Middle frontal gyrus (tissue), 1 donor: Measurements from ENCODE around the gene CDH4.

ENCODE experiments used
- DNase-seq: peaks from one replicate; pipeline ENCODE4 v3.0.0-alpha.2; 2015; ENCODE audit warnings: low spot score; ENCODE audit errors: extremely low spot score

CDH4 gene

DNA sequence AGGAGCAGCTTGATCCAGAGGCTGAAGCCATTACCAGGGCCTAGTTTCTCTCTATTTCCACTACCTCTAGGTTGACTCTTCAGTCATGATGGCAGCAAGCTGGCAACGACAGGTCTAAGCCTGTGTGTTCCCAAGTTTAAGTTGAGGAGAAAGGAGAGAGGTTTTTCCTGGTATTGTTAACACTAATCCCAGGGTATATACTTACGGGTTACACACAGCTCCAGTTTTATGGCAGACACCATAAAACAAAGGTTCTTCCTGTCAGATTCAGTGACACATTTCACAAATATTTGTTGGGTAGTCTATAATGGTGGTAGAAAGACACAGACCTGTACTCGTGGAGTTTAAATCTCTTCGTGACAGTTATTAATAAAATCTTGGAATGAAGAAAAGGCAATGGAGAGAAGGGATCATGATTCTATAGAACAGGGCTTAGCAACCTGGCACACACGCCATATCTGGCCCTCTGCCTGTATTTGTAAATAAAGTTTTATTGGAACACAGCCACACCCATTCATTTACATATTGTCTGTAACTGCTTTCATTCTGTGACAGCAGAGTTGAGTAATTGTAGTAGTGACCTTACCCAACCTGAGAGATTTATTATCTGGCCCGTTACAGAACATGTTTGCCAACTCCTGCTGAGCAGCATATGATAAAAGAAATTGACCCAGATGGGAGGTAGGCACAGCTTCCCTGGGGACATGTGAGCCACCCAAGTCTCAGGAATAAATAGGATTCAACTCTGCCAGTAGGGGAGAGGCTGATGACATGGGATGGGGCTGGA is 323.3 kb downstream of the CDH4 start:
- DNase-seq, result no peak

DNA sequence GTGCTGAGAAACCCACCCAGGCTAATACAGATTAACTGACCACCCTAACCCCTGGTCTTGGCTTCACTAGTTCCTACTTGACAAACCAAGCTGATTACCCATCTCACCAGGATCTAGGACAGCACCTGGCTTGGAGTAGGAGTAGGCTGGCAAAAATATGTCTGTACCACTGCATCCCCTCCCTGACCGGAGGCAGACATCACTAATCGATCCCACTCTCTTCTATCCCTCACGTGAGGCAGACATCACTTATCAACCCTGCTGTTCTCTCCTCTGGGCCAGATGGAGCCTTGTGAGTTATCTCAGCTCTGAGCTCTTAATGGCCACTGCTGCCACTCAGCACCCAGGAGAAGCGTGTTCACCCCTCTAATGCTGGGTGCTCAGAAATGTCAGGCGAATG is 324.3 kb downstream of the CDH4 start:
- DNase-seq, result no peak

DNA sequence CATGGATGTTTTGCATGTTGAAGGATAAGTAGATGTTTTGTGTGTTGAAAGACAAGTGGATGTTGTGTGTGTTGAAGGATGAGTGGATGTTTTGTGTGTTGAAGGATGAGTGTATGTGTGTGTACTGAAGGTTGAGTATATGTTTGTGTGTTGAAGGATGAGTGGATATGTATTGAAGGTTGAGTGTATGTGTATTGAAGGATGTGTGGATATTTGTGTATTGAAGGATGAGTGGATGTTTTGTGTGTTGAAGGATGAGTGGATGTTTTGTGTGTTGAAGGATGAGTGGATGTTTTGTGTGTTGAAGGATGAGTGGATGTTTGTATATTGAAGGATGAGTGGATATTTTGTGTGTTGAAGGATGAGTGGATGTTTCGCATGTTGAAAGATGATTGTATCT is 325.0 kb downstream of the CDH4 start:
- DNase-seq, result no peak

DNA sequence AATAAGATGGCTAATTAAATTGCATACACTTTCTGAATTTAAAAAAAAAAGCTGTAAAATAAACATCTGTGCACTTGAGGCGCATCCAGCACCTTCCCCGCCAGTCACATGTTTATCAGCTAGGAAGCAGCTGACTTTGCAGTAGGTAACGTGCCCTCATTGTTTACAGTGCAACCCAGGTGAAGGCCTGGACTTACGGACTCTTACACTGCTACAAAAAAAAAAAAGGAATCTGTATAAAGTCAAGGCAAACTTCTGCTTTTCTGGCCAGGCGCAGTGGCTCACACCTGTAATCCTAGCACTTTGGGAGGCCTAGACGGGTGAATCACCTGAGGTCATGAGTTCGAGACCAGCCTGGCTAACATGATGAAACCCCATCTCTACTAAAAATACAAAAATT is 327.8 kb downstream of the CDH4 start:
- DNase-seq, result no peak

DNA sequence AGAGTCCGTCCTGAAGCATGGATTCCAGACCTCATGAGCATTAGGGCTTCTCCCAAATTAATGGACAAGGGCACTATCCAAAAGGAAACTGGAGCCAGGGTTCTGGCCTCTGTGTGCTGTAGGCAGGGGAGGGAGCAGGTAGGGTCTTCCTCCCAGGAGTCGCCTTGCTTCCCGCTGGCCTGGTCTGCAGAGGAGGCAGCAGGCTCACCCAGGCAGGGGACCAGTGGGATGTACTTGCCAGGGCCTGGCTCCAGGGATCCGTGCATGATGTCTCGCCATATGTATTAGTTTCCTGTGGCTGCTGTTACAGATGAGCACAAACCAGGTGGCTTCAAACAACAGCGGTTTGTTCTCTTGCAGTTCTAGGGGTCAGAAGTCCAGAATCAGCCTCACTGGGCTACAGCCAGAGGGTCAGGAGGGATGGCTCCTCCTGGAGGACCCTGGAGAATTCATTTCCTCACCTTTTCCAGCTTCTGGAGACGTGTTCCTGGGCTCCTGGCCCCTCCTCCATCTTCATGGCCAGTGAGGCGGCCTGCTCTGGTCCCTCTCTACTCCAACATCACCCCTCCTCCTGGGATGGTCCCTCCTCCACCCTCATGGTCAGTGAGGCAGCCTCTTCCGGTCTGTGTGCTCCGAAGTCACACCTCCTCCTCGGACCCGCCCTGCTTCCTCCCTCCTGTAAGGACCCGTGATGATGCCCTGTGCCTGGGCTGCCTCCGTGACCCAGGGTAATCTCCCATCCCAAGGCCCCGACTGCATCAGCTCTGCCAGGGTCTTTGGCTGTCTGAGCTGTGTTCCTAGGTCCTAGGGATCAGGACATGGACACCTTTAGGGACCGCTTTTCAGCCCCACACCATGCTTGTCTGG is 329.1 kb downstream of the CDH4 start:
- no peak for DNase-seq

DNA sequence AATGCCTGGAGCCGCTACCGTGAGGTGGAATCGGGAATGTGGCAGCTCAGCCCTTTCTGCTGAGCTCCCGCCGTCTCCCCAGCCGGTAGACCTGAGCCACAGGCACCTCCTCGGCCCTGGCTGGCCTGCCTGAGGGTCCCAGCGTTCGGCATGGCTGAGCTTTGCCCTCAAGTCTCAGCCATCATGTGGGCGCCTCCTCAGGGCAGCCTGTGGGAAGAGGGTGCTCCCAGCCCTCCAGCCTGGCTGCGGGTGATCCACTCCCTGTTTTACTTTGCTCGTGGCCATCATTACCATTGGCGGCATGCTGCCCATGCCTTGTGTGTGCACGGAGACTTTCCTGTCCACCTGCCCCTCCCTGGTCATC is 329.7 kb downstream of the CDH4 start:
- no peak for DNase-seq

DNA sequence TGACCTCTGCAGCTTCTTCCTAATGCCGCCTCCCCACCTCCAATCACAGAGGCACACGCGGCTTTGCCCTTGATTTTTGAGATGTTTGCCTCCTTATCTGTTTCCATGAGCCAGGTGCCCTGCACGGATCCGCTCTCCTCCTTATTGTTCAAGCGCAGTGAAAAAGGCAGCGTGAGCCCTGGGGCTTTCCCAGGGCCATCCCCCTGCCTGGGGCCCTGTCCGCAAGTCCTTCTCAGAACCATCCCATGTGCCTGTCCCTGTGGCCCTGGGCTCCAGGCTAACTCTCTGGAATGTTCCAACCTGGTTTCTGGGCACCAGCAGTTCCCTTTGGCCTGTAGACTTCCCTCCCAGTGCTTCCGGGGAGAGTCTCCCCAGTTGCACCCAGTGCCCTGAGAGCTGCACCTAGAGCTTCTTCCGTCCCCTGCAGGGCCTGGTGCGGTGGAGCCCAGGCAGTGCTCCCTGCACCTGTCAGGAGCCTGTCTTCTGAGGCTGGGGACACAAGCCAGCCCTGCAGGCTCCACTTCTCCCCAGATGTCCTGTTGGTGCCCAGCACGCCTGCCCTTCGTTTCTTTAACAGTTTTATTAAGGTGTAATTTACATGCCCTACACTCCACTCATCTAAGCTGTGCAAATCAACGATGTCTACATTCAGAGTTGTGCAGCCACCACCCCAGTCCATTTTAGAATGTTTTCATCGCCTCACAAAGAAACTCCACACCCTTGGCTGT is 330.3 kb downstream of the CDH4 start:
- no peak for DNase-seq

DNA sequence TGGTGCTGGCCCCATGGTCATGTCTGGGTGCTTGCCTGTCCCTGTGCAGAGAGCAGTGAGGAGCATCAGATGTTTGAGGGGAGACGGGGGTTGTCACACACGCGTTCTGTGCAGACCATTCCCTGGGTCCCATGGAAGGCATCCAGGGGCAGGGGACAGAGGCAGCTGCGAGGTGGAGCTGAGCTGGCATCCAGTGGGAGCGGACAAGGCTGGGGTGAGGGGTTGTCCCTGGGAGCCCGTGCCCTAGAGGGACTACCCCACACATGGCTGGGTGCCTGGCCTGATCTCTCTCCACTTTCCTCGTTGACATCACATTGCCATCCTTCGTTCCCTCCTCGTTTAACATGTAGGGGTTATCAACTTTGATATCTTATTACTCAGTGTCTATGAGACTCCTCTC is 331.3 kb downstream of the CDH4 start:
- DNase-seq, result no peak

DNA sequence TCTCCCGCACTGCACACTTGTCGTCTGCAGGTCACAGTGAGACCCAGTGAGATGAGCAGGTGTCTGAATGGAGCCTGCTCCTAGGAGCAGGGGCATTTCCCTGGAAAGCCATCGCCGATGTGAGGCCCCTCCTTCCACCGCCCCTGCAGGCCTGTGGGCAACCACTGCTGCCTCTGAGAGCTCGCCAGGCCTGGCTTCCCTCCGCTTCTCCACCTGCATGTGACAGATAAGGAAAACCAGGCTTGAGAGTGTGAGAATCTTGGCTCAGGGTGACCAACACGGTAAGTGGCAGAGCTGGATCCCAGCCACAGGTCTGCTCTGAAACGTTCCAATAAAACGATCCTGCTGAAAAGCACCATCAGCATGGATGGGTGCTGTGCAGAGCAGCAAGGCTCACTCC is 332.8 kb downstream of the CDH4 start:
- no peak for DNase-seq

DNA sequence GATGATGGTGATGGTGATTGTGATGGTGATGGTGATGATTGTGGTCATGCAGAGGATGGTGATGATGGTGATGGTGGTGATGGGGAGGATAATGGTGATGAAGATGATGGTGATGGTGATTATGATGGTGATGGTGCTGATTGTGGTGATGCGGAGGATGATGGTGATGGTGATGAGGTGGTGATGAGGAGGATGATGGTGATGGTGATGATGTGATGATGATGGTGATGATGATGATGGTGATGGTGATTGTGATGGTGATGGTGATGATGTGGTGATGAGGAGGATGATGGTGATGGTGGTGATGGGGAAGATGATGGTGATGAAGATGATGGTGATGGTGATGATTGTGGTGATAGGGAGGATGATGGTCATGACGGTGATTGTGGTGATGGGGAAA is 333.7 kb downstream of the CDH4 start:
- DNase-seq, result no peak

DNA sequence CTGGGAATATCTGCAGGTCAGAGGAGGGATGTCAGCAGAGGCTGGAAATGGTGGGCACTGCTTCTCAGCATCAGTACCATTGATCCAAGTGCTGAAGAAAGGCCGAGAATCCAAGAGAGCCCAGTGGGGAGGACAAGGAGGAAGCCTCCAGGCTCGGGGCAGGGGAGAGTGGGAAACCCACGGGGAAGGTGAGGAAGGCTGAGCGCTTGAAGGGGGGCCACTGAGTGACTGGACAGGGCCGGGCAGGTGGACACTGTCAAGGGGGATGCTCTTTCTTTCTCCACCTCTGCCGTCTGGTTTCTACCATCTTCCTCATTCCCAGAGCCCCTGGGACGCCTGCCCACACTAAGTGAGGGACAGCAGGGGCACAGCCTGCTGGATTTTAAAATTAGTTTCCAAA is 335.0 kb downstream of the CDH4 start:
- no peak for DNase-seq

DNA sequence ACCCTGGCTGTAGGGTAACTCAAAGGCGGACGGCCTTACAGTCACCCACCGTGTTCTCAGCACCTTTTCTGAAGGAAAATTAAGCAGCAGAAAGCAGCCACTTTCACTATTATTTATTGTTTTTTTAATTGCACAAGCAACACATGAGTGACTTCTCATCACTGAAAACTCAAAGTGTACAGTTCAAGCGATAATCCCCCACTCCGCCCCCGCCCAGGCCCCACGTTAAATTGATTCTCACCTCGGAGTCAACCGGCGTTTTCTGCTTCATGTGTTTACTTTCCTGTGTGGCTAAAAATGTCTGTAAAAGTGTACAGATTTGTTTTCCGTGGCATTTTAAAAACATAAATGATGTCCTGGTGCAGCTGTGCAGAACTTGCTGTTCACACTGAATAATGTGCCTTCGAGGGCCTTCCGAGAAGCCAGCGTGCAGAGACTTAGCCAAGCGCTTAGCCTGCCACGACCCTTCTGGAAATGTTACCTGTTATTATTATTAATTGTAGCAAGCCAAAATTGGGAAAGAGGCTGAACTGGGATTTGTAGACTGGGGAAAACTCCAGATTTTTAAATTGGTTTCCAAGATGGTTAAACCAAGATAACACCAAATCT is 335.7 kb downstream of the CDH4 start:
- no peak for DNase-seq

DNA sequence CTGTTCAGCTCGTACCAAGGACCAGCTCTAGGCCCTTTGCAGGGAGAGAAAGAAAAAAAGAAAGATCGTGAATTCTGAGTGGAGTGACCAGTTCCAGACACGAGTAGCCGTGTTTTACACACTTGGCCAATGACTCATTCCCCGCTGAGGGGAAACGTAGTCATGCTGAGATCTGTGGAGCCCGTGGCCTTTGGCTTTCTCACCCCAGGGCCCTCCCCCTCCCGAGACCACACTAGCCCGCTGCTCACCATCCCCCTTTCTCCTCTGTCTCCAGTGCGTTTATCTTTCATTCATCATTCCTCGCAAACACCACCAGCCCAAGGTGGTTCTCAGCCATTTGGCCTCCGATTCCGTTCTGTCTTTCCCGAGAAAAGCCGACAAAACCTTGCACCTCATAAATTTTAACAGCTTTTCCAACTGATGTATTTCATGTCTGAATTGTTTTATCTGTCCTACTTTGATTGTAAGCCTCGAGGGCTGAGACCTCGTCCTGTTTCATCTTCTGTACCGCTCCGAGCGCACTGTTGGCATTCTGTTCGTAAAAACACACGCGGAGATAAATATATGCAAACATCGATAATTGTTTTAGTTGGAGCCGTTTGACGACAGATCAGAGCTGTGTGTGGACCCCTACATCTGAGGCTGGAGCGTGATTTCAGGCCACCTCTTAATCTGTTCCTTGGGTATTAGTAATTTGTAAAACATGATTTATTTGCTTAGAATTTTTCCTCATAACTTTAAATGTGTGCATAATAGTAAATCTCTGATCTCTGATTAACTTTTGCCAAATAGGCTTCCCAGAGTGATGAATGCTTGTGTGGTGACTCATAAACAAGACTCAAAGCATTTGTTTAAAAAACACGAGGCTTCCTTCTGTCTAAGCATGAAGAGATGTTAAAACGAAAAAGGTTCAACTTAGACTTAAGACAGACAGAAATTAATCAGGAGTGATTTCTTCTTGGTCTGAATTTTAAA is 336.6 kb downstream of the CDH4 start:
- no peak for DNase-seq

DNA sequence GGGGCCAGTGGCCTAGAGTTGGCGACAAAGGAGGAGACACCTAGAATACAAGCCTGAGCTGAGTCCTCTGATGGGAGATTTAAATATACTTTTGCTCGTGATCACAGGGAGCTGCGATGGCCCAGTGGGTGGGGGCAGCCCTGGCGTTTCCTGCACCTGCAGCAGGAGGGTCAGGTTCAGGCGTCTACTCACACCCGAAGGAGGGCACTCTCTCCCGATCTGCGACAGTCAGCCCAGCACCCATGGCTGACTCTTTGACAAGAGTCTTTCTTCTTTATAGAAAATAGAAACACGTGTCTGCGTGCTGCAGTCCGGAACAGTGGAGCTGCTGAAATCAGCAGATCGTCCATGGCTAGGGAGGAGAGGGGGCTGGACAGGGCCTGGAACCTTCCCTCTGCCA is 338.2 kb downstream of the CDH4 start:
- DNase-seq, result no peak

DNA sequence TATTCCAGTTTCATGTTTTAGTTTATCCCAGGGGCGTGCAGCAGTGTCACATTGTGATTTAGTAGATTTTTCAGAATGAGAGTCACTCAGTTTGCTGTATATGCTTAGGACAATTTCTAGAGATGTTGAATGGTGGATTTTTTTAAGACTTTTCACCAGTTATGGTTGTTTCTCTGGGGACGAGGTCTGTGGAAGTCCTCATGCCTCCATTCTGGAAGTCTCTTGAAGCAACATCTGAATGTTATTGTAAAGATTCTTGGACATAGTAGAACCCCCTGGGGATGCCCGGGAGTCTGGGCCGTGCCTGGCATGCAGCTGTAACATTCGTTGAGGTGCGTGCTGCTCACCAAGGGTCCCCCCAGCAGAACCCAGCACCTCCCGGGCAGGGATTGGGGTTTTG is 341.5 kb downstream of the CDH4 start:
- DNase-seq, result no peak

DNA sequence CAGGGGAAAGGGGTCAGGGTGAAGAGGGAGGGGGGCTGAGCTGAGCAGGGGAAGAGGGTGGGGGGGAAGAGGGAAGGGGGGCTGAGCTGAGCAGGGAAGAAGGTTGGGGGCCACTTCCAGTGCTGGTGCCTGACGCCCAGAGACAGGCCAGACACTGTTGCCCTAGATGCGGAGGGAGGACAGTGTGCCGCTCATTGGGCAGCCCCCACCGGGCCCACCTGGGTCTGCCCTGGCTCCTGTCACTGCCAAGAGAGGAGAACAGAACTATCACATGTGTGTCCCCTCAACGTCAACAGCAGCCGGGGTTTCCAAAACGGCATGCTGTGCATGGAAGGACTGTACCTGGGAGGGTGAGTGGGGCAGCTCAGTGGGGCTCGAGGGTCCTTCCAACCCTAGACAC is 342.1 kb downstream of the CDH4 start:
- no peak for DNase-seq

DNA sequence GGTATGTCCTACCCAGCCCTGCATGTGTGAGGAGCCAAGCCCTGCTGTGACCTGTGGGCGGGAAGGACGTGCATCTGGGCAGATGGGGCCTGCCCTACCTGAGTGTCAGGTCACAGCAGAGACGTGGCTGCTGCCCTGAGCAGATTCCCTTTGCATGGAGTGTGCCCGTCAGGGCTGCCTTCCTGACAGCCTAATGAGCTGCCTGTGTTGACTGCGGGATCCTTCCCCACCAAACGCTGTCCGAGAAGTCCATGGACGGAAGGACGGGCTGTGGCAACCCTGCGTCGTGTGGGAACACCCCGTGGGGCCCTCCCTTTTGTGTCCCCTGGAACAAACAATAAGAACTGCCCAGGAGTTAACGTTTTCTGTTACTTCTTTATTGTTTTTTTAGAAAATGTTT is 343.2 kb downstream of the CDH4 start:
- no peak for DNase-seq

DNA sequence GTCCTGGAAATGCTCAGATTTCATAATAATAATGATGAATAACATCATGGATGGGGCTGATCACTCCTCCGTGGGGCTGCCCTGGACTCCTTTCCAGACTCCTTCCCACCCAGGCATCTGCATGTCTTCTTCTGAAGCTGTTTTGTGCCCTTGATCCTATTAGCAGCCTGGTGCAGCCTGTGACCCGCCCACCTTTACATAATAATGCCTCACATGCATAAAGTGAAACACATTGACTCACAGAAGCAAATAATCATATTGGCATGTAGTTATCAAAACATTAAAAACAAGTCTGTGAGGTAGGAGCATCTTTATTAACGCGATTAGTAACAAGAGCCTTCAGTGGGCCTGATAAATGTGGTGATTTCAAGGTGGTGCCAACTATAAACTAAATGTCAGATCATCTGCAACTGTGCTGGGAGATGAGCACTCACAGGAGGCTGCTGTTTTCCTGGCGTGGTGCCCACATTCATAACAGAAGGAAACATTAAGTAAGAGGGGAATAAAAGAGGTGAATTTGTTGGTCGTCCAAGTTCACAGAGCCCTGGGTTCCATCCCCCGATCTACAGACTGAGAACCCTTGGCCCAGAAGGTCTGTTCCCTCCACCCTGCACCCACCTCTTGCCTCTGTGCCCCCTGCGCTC is 344.7 kb downstream of the CDH4 start:
- no peak for DNase-seq

DNA sequence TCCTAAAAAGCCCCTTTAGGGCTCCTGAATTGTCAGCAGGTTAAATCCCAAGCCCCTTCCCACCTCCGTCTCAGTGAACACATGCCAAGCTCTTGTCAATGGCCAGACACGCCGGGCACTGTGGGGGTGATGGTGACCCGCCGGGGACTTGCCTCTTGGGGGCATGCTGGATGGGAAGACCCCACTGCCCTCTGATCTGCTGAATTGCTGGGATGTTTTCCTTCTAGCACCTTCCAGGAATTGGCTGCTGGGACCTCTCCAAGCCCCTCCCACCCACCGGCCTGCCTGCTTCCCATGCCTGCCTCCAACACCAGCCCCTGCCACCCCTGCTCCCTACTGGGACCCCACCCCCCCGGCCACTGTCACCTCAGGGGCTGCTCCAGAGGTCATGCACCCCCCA is 345.9 kb downstream of the CDH4 start:
- no peak for DNase-seq

DNA sequence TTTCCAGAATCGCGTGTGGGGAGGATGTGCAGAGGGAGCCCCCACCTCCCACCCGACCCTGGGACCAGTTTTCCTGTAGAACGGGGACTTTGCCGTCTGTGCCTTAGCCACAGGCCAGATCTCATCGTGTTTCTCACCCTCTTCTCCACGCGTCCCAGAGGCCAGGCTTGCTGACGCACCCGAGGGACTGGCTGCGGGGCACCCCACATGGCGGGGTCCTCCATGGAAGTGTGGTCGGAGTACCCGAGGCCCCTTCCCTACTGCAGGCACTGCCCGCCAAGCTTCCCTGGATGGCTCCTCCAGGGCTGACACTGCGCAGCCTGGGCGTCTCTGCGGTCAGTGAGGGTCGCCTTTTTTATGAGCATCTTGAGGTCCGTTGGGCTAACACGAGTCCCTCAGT is 346.5 kb downstream of the CDH4 start:
- DNase-seq, result no peak
